Ectodermal cell (in vitro differentiated cells): ENCODE data around the gene CCDC192.

Experiments
- H3K27ac ChIP-seq: 2 replicates; pipeline ENCODE4 v1.7.0; 2013; ENCODE audit warnings: mild to moderate bottlenecking, low read depth, low read length; ENCODE audit not compliant: insufficient read depth, poor library complexity, severe bottlenecking
- H3K27me3 ChIP-seq: 2 replicates; pipeline ENCODE4 v1.7.0; 2013; ENCODE audit warnings: mild to moderate bottlenecking, low read length; ENCODE audit not compliant: insufficient read depth, control insufficient read depth, poor library complexity, severe bottlenecking
- H3K36me3 ChIP-seq: one replicate; pipeline ENCODE4 v1.7.0; 2013; ENCODE audit warnings: low read length; ENCODE audit not compliant: control insufficient read depth, insufficient read depth
- H3K4me1 ChIP-seq: one replicate; pipeline ENCODE4 v1.7.0; 2013; ENCODE audit warnings: low read length; ENCODE audit not compliant: control insufficient read depth, insufficient read depth
- H3K4me3 ChIP-seq: 2 replicates; pipeline ENCODE4 v1.7.0; 2013; ENCODE audit warnings: low read depth, low read length, control low read depth; ENCODE audit not compliant: insufficient read depth
- H3K9me3 ChIP-seq: 2 replicates; pipeline ENCODE4 v1.7.0; 2013; ENCODE audit warnings: mild to moderate bottlenecking, low read length, moderate library complexity; ENCODE audit not compliant: control insufficient read depth
- WGBS, 2 experiments: methylation state at CpG; one replicate each; pipeline ENCODE4 v1.1.7; 2013; ENCODE audit warnings: missing lambda C conversion rate in 2 of 2; 5-methylcytosine and 5-hydroxymethylcytosine counted together

Gene CCDC192

GRCh38 chr5:127804886-127805426 is 101.8 kb downstream of the CCDC192 start:
- H3K27me3 ChIP-seq = no peaks in the 10 kb centered on the region
- no peak overlapping the region for H3K4me3 ChIP-seq
- no peak overlapping the region for H3K27ac ChIP-seq
- no peaks in the 10 kb centered on the region for H3K9me3 ChIP-seq
- 77 to 79% methylated on average over 6 of the region's 6 CpGs for WGBS, 2 experiments
- H3K4me1 ChIP-seq = peaks cover 5% of the 10 kb centered on the region
- no peaks in the 10 kb centered on the region for H3K36me3 ChIP-seq

GRCh38 chr5:127805448-127805847 is 102.3 kb downstream of the CCDC192 start:
- no peaks in the 10 kb centered on the region for H3K9me3 ChIP-seq
- peaks cover 8% of the 10 kb centered on the region for H3K4me1 ChIP-seq
- 90 to 100% methylated on average over 1 of the region's 1 CpG for WGBS, 2 experiments
- no peaks in the 10 kb centered on the region for H3K36me3 ChIP-seq
- H3K27me3 ChIP-seq = no peaks in the 10 kb centered on the region
- H3K27ac ChIP-seq = no peak overlapping the region
- H3K4me3 ChIP-seq = no peak overlapping the region

GRCh38 chr5:127806776-127807175 is 103.6 kb downstream of the CCDC192 start:
- H3K4me1 ChIP-seq = peaks cover 11% of the 10 kb centered on the region
- no peaks in the 10 kb centered on the region for H3K9me3 ChIP-seq
- no peaks in the 10 kb centered on the region for H3K27me3 ChIP-seq
- no peaks in the 10 kb centered on the region for H3K36me3 ChIP-seq
- H3K27ac ChIP-seq = no peak overlapping the region
- WGBS, 2 experiments = 92 to 97% methylated on average over 3 of the region's 3 CpGs
- H3K4me3 ChIP-seq = no peak overlapping the region

- no peaks in the 10 kb centered on the region for H3K9me3 ChIP-seq
- WGBS, 2 experiments = 80 to 86% methylated on average over 1 of the region's 1 CpG
- peaks cover 26% of the 10 kb centered on the region for H3K4me1 ChIP-seq
- no peak overlapping the region for H3K27ac ChIP-seq
- no peaks in the 10 kb centered on the region for H3K27me3 ChIP-seq
- H3K36me3 ChIP-seq = no peaks in the 10 kb centered on the region
- no peak overlapping the region for H3K4me3 ChIP-seq
These were observed 106.3 kb downstream of the CCDC192 start for GRCh38 chr5:127809533-127809932.

GRCh38 chr5:127810017-127810416 is 106.8 kb downstream of the CCDC192 start:
- Histone ChIP-seq H3K4me3 (no peak overlapping the region), H3K27ac (no peak overlapping the region), H3K9me3 (no peaks in the 10 kb centered on the region), H3K4me1 (peaks cover 26% of the 10 kb centered on the region), H3K36me3 (no peaks in the 10 kb centered on the region), H3K27me3 (no peaks in the 10 kb centered on the region)
- 28 to 53% methylated on average over 1 of the region's 1 CpG for WGBS, 2 experiments

GRCh38 chr5:127810707-127811490 is 107.7 kb downstream of the CCDC192 start:
- H3K36me3 ChIP-seq = no peaks in the 10 kb centered on the region
- peaks cover 26% of the 10 kb centered on the region for H3K4me1 ChIP-seq
- no peaks in the 10 kb centered on the region for H3K27me3 ChIP-seq
- 92 to 97% methylated on average over 2 of the region's 2 CpGs for WGBS, 2 experiments
- no peak overlapping the region for H3K4me3 ChIP-seq
- H3K27ac ChIP-seq = peak overlapping the region; percentile 11
- no peaks in the 10 kb centered on the region for H3K9me3 ChIP-seq

- 88 to 91% methylated on average over 4 of the region's 4 CpGs for WGBS, 2 experiments
- H3K27ac ChIP-seq = no peak overlapping the region
- H3K27me3 ChIP-seq = no peaks in the 10 kb centered on the region
These were observed 109.4 kb downstream of the CCDC192 start for GRCh38 chr5:127812570-127812969.

GRCh38 chr5:127813633-127814587 is 110.7 kb downstream of the CCDC192 start:
- Histone ChIP-seq H3K36me3 (no peaks in the 10 kb centered on the region), H3K9me3 (no peaks in the 10 kb centered on the region), H3K27ac (peak overlapping the region; percentile 17), H3K4me1 (peaks cover 26% of the 10 kb centered on the region), H3K27me3 (no peaks in the 10 kb centered on the region), H3K4me3 (no peak overlapping the region)
- WGBS, 2 experiments = 61 to 66% methylated on average over 4 of the region's 4 CpGs

More at GRCh38 chr5:127812570-127812969, 109.4 kb downstream of the CCDC192 start:
- H3K9me3 ChIP-seq = no peaks in the 10 kb centered on the region
- no peaks in the 10 kb centered on the region for H3K36me3 ChIP-seq
- peaks cover 26% of the 10 kb centered on the region for H3K4me1 ChIP-seq
- H3K4me3 ChIP-seq = no peak overlapping the region

GRCh38 chr5:127814588-127814973 is 111.4 kb downstream of the CCDC192 start:
- no peak overlapping the region for H3K4me3 ChIP-seq
- WGBS, 2 experiments = 88 to 97% methylated on average over 2 to 3 of the region's 3 CpGs
- peaks cover 24% of the 10 kb centered on the region for H3K4me1 ChIP-seq
- no peak overlapping the region for H3K27ac ChIP-seq
- H3K9me3 ChIP-seq = no peaks in the 10 kb centered on the region
- no peaks in the 10 kb centered on the region for H3K27me3 ChIP-seq
- no peaks in the 10 kb centered on the region for H3K36me3 ChIP-seq
